Stimulated activated CD8-positive, alpha-beta memory T cell treated with anti-CD3 and anti-CD28 coated beads, Interleukin-7, amount 100 ng/mL, for 1 hour (primary cell): ENCODE results near the gene ABHD10.
A peak's percentile ranks its signal among the peaks of the same experiment; 100 is the strongest.

ENCODE experiments used
- DNase-seq, 2 donors: peaks; one replicate each; pipeline ENCODE4 v3.0.0-alpha.2; 2020; ENCODE audit warnings: low read depth in 2 of 2

Gene ABHD10

GRCh38 chr3:112000966-112001365 lies 22.1 kb downstream of the ABHD10 start:
- no peak for DNase-seq

- no peak for DNase-seq
Observed at GRCh38 chr3:112001526-112001925, 22.7 kb downstream of the ABHD10 start.

GRCh38 chr3:112002096-112002971 lies 23.5 kb downstream of the ABHD10 start:
- no peak for DNase-seq

- no peak for DNase-seq
Observed at GRCh38 chr3:112003321-112004080, 24.7 kb downstream of the ABHD10 start.

GRCh38 chr3:112004187-112004586 lies 25.4 kb downstream of the ABHD10 start:
- no peak for DNase-seq

GRCh38 chr3:112004669-112005068 lies 25.8 kb downstream of the ABHD10 start:
- DNase-seq: no peak

GRCh38 chr3:112005091-112005672 lies 26.4 kb downstream of the ABHD10 start:
- no peak for DNase-seq

- no peak for DNase-seq
Observed at GRCh38 chr3:112007633-112008032, 28.8 kb downstream of the ABHD10 start.

GRCh38 chr3:112009670-112010069 lies 30.8 kb downstream of the ABHD10 start:
- DNase-seq: no peak

- DNase-seq: no peak
Observed at GRCh38 chr3:112010636-112011035, 31.8 kb downstream of the ABHD10 start.

- no peak for DNase-seq
Observed at GRCh38 chr3:112011376-112011940, 32.6 kb downstream of the ABHD10 start.

GRCh38 chr3:112012205-112012992 lies 33.6 kb downstream of the ABHD10 start:
- DNase-seq: no peak

- DNase-seq: peak; percentile 18 to 20
Observed at GRCh38 chr3:112013058-112013783, 34.4 kb downstream of the ABHD10 start.

GRCh38 chr3:112013784-112014143 lies 34.9 kb downstream of the ABHD10 start:
- no peak for DNase-seq

- DNase-seq: no peak
Observed at GRCh38 chr3:112017091-112017490, 38.3 kb downstream of the ABHD10 start.

GRCh38 chr3:112018712-112019111 lies 39.9 kb downstream of the ABHD10 start:
- no peak for DNase-seq

- DNase-seq: no peak
Observed at GRCh38 chr3:112019716-112020115, 40.9 kb downstream of the ABHD10 start.

- no peak for DNase-seq
Observed at GRCh38 chr3:112020674-112021085, 41.9 kb downstream of the ABHD10 start.

- DNase-seq: no peak
Observed at GRCh38 chr3:112027142-112027541, 48.3 kb downstream of the ABHD10 start.

- DNase-seq: no peak
Observed at GRCh38 chr3:112027826-112028225, 49.0 kb downstream of the ABHD10 start.

GRCh38 chr3:112030901-112031300 lies 52.1 kb downstream of the ABHD10 start:
- DNase-seq: no peak
